SU-DHL-6 (cell line): Measurements from ENCODE around the gene OR6M1.

ENCODE experiments used
- EZH2phosphoT487 ChIP-seq: fragments of 200-600 bp; sonication (generic), shearing (Covaris generic); conservative IDR thresholded peaks from 2 replicates; pipeline ENCODE4 v1.6.1; 2018; ENCODE audit warnings: mild to moderate bottlenecking, antibody characterized with exemption, low read length, moderate library complexity, mixed read lengths
- TF ChIP-seq, protein P1 (sequence below): fragments of 200-600 bp; sonication (generic); IDR thresholded peaks from one replicate; pipeline ENCODE4 v1.5.1; 2017; ENCODE audit warnings: antibody characterized with exemption, mild to moderate bottlenecking, low read length, moderate library complexity; ENCODE audit not compliant: insufficient read depth, poor library complexity, severe bottlenecking

DNA sequence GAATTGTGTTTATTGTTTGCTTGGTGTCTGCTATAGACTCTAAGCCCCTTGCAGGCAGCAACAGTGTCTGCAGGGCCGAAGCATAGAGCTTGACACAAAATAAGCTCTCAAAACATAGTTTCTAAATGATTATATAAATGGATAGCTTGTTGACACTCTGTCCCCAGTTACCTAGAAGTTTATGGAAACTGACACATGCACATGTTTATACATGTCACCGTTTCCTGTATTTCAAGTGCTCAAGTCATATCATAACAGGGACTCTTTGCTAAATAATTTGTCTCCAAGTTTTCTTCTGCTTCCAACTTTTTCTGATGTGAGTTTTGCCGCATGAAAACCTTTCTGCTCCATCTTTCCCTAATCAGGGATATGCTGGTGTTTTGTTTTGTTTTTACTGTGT, 48.2 kb downstream of the OR6M1 start:
- TF ChIP-seq, protein P1, sequence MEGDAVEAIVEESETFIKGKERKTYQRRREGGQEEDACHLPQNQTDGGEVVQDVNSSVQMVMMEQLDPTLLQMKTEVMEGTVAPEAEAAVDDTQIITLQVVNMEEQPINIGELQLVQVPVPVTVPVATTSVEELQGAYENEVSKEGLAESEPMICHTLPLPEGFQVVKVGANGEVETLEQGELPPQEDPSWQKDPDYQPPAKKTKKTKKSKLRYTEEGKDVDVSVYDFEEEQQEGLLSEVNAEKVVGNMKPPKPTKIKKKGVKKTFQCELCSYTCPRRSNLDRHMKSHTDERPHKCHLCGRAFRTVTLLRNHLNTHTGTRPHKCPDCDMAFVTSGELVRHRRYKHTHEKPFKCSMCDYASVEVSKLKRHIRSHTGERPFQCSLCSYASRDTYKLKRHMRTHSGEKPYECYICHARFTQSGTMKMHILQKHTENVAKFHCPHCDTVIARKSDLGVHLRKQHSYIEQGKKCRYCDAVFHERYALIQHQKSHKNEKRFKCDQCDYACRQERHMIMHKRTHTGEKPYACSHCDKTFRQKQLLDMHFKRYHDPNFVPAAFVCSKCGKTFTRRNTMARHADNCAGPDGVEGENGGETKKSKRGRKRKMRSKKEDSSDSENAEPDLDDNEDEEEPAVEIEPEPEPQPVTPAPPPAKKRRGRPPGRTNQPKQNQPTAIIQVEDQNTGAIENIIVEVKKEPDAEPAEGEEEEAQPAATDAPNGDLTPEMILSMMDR: no peak
- no peak for TF ChIP-seq EZH2phosphoT487
